GM23338 (cell line): ENCODE data around the gene AP1G1. TPM values are rescaled to one million over a fixed set of nuclear protein-coding genes. Genes with fewer than 3 reads are reported as not detected.

ENCODE experiments used
- ATAC-seq: fragments of 200-7000 bp; cut with Tn5 transposase; 3 replicates; pipeline ENCODE4 v1.9.1; 2020
- DNase-seq: peaks from one replicate; pipeline ENCODE4 v3.0.0-alpha.2; 2015; ENCODE audit warnings: low spot score
- H2AFZ ChIP-seq: fragments of 200-600 bp; sonication (generic); 2 replicates; pipeline ENCODE4 v1.8.0; 2016; ENCODE audit warnings: antibody characterized with exemption, mild to moderate bottlenecking, moderate library complexity
- H3F3A ChIP-seq: fragments of 200-600 bp; sonication (generic); replicated peaks from 2 replicates; pipeline ENCODE4 v1.8.0; 2017; ENCODE audit warnings: antibody characterized with exemption, mixed run types, low read depth
- H3K27ac ChIP-seq: fragments of 200-600 bp; sonication (generic); 2 replicates; pipeline ENCODE4 v1.6.1; 2016; ENCODE audit warnings: low read depth
- H3K27me3 ChIP-seq: fragments of 200-600 bp; sonication (generic); 2 replicates; pipeline ENCODE4 v1.8.0; 2016; ENCODE audit warnings: mild to moderate bottlenecking, mixed run types, moderate library complexity; ENCODE audit not compliant: insufficient read depth
- H3K36me3 ChIP-seq: fragments of 200-600 bp; sonication (generic); 2 replicates; pipeline ENCODE4 v1.8.0; 2016; ENCODE audit warnings: mild to moderate bottlenecking; ENCODE audit not compliant: insufficient read depth
- H3K4me1 ChIP-seq: fragments of 200-600 bp; sonication (generic); 2 replicates; pipeline ENCODE4 v1.8.0; 2016; ENCODE audit warnings: mild to moderate bottlenecking, moderate library complexity; ENCODE audit not compliant: insufficient read depth
- H3K4me2 ChIP-seq: fragments of 200-600 bp; sonication (generic); 2 replicates; pipeline ENCODE4 v1.7.1; 2017; ENCODE audit warnings: mixed run types
- H3K4me3 ChIP-seq: fragments of 200-600 bp; sonication (generic); 2 replicates; pipeline ENCODE4 v1.6.1; 2016; ENCODE audit warnings: mixed run types
- H3K79me2 ChIP-seq: fragments of 200-600 bp; sonication (generic); replicated peaks from 2 replicates; pipeline ENCODE4 v1.8.0; 2017; ENCODE audit warnings: mild to moderate bottlenecking; ENCODE audit not compliant: insufficient read depth
- H3K9me2 ChIP-seq: fragments of 200-600 bp; sonication (generic); 2 replicates; pipeline ENCODE4 v1.8.0; 2017; ENCODE audit not compliant: insufficient read depth
- H4K20me1 ChIP-seq: fragments of 200-600 bp; sonication (generic); replicated peaks from 2 replicates; pipeline ENCODE4 v1.8.0; 2017; ENCODE audit warnings: mild to moderate bottlenecking; ENCODE audit not compliant: insufficient read depth
- H3K27ac Mint-ChIP-seq: 2 replicates; pipeline ENCODE4 v1.8.0; 2020; ENCODE audit warnings: inconsistent platforms, mild to moderate bottlenecking, moderate library complexity, mixed read lengths
- H3K27me3 Mint-ChIP-seq: 3 replicates; pipeline ENCODE4 v1.8.0; 2022; ENCODE audit warnings: low read depth, mild to moderate bottlenecking, moderate library complexity, mixed read lengths, inconsistent platforms; ENCODE audit not compliant: insufficient read depth, poor library complexity
- H3K36me3 Mint-ChIP-seq: 3 replicates; pipeline ENCODE4 v1.8.0; 2021; ENCODE audit warnings: low read depth, mild to moderate bottlenecking, inconsistent platforms, moderate library complexity, mixed read lengths
- H3K4me1 Mint-ChIP-seq: 3 replicates; pipeline ENCODE4 v1.8.0; 2020; ENCODE audit warnings: mild to moderate bottlenecking, inconsistent platforms, mixed read lengths
- H3K4me3 Mint-ChIP-seq: 3 replicates; pipeline ENCODE4 v1.8.0; 2021; ENCODE audit warnings: moderate library complexity, mild to moderate bottlenecking, inconsistent platforms, mixed read lengths
- H3K9me3 Mint-ChIP-seq: 3 replicates; pipeline ENCODE4 v1.8.0; 2020; ENCODE audit warnings: moderate library complexity, mild to moderate bottlenecking, inconsistent platforms, mixed read lengths
- CREB1 ChIP-seq: fragments of 250-450 bp; sonication (Bioruptor Pico); IDR thresholded peaks from 2 replicates; pipeline ENCODE4 v1.5.0; 2020; ENCODE audit warnings: low read depth, mild to moderate bottlenecking, moderate library complexity
- CTCF ChIP-seq, 2 experiments: fragments of 200-600 bp in 1 of 2; sonication (generic) in 1 of 2; conservative IDR thresholded peaks; 2 replicates each; pipeline versions ENCODE4 v1.5.1 to v1.6.1; 2016 to 2017; ENCODE audit warnings: antibody characterized with exemption in 2 of 2, low read depth in 2 of 2, mild to moderate bottlenecking in 2 of 2, moderate library complexity in 1 of 2
- EZH2 ChIP-seq: fragments of 200-600 bp; sonication (generic); IDR thresholded peaks from one replicate; pipeline ENCODE4 v1.8.0; 2017; ENCODE audit warnings: antibody characterized with exemption, mild to moderate bottlenecking, low read depth; ENCODE audit not compliant: unreplicated experiment
- JUNB ChIP-seq: IDR thresholded peaks from one replicate; pipeline ENCODE4 v1.6.1; 2016; ENCODE audit warnings: antibody characterized with exemption; ENCODE audit not compliant: unreplicated experiment
- REST ChIP-seq: IDR thresholded peaks from one replicate; pipeline ENCODE4 v1.6.1; 2018; ENCODE audit warnings: antibody characterized with exemption; ENCODE audit not compliant: unreplicated experiment
- ZNF114 ChIP-seq: fragments of 250-450 bp; sonication (Bioruptor Pico); IDR thresholded peaks from 2 replicates; pipeline ENCODE4 v1.5.0; 2020; ENCODE audit warnings: mild to moderate bottlenecking, moderate library complexity
- ZNF331 ChIP-seq: fragments of 250-450 bp; sonication (Bioruptor Pico); IDR thresholded peaks from 2 replicates; pipeline ENCODE4 v1.5.0; 2020; ENCODE audit warnings: low read depth, mild to moderate bottlenecking, moderate library complexity
- ZNF462 ChIP-seq: fragments of 250-450 bp; sonication (Bioruptor Pico); IDR thresholded peaks from 2 replicates; pipeline ENCODE4 v1.5.0; 2020; ENCODE audit warnings: mild to moderate bottlenecking, moderate library complexity
- polyA plus RNA-seq: library from polyadenylated mRNA; unstranded; fragments of >200 nt; fragmentation: Nextera tagmentation; extraction: Ambion mirVana; gene quantifications from 2 replicates; pipeline ENCODE4 v1.2.1, GENCODE V29; 2016
- total RNA-seq: library from RNA; depleted of rRNA; stranded (reverse); fragments of >200 nt; shearing (Covaris generic); gene quantifications from 2 replicates; pipeline ENCODE4 v1.2.3, GENCODE V29; 2014

AP1G1 gene
- total and polyA plus RNA-seq, 2 experiments from 2014 or later = 16.3 to 73.3 TPM

GRCh38 chr16:71852158-71852557 is 43.5 kb upstream of the AP1G1 start (continued):
- TF ChIP-seq CTCF (conservative IDR thresholded peaks at IDR 0.05; ENCODE audit: low read depth in 2 of 2) = no peak
- no peak for TF ChIP-seq ZNF331
- no peak for TF ChIP-seq REST
- TF ChIP-seq EZH2 = no peak
- no peak for TF ChIP-seq JUNB
- TF ChIP-seq ZNF114 (CRISPR knock-in tag) = no peak
- no peak for TF ChIP-seq CREB1 (CRISPR knock-in tag)

- Histone ChIP-seq H3K36me3 (no peaks in the 10 kb centered on the region), H3K27me3 (no peaks in the 10 kb centered on the region), H4K20me1 (peaks cover 10% of the 10 kb centered on the region), H3K9me2 (no peaks in the 10 kb centered on the region), H3K4me2 (no peak overlapping the region), H3K27ac (no peak overlapping the region), H2AFZ (no peak overlapping the region), H3K4me1 (peaks cover 5% of the 10 kb centered on the region), H3K79me2 (peaks cover 18% of the 10 kb centered on the region), H3F3A (no peaks in the 10 kb centered on the region; the same call in 1 of the 2 replicates), H3K4me3 (no peak overlapping the region)
- DNase-seq (no peak), ATAC-seq (no peak)
- Mint-ChIP-seq H3K4me3 (no peak overlapping the region), H3K9me3 (no peaks in the 10 kb centered on the region), H3K27me3 (peaks cover 9% of the 10 kb centered on the region), H3K27ac (no peak overlapping the region), H3K4me1 (peaks cover 10% of the 10 kb centered on the region), H3K36me3 (peaks cover 39% of the 10 kb centered on the region)
- no peak for TF ChIP-seq EZH2
- no peak for TF ChIP-seq CTCF (conservative IDR thresholded peaks at IDR 0.05; ENCODE audit: low read depth in 2 of 2)
- no peak for TF ChIP-seq ZNF462
Measured at GRCh38 chr16:71851746-71852145, 43.1 kb upstream of the AP1G1 start.
